Measurements from ENCODE around the gene CREB5.
A peak's percentile ranks its signal among the peaks of the same experiment; 100 is the strongest.

GRCh38 chr7:28685644-28686417, 273.5 kb downstream of the CREB5 start:
- TF ChIP-seq CTCF (IDR thresholded peaks at IDR 0.05) (no peak), POLR2A (IDR thresholded peaks at IDR 0.05) (peak; percentile 67 to 74), EP300 (IDR thresholded peaks at IDR 0.05) (no peak)
